Measurements from ENCODE around the gene MMP7.

The MMP7 gene

GRCh38 chr11:102530558-102530957 is at the start of gene MMP7:
Gene MMP7, minus strand, starts transcription at chr11:102530747. Its CDS starts 47 bp downstream, at chr11:102530700.
- DNase-seq (ENCODE audit: low read depth, low spot score) = no peak

- no peak for DNase-seq (ENCODE audit: low read depth, low spot score)
These were observed 47.2 kb upstream of the MMP7 start for GRCh38 chr11:102577723-102578122.

GRCh38 chr11:102577182-102577581 is 46.6 kb upstream of the MMP7 start:
- DNase-seq (ENCODE audit: low read depth, low spot score) = no peak

- no peak for DNase-seq (ENCODE audit: low read depth, low spot score)
These were observed 45.8 kb upstream of the MMP7 start for GRCh38 chr11:102576350-102576749.

- DNase-seq (ENCODE audit: low read depth, low spot score) = no peak
These were observed 44.5 kb upstream of the MMP7 start for GRCh38 chr11:102575012-102575411.

GRCh38 chr11:102573851-102574250 is 43.3 kb upstream of the MMP7 start:
- no peak for DNase-seq (ENCODE audit: low read depth, low spot score)

- no peak for DNase-seq (ENCODE audit: low read depth, low spot score)
These were observed 42.1 kb upstream of the MMP7 start for GRCh38 chr11:102572554-102573220.

GRCh38 chr11:102568851-102569250 is 38.3 kb upstream of the MMP7 start:
- no peak for DNase-seq (ENCODE audit: low read depth, low spot score)

GRCh38 chr11:102566112-102566511 is 35.6 kb upstream of the MMP7 start:
- no peak for DNase-seq (ENCODE audit: low read depth, low spot score)

GRCh38 chr11:102564110-102564509 is 33.6 kb upstream of the MMP7 start:
- DNase-seq (ENCODE audit: low read depth, low spot score) = no peak

- no peak for DNase-seq (ENCODE audit: low read depth, low spot score)
These were observed 31.1 kb upstream of the MMP7 start for GRCh38 chr11:102561636-102562035.

GRCh38 chr11:102560555-102561011 is 30.0 kb upstream of the MMP7 start:
- DNase-seq (ENCODE audit: low read depth, low spot score) = no peak

- no peak for DNase-seq (ENCODE audit: low read depth, low spot score)
These were observed 29.3 kb upstream of the MMP7 start for GRCh38 chr11:102559839-102560238.

GRCh38 chr11:102555091-102555490 is 24.5 kb upstream of the MMP7 start:
- DNase-seq (ENCODE audit: low read depth, low spot score) = no peak

GRCh38 chr11:102553835-102554282 is 23.3 kb upstream of the MMP7 start:
- DNase-seq (ENCODE audit: low read depth, low spot score) = no peak

GRCh38 chr11:102552447-102553194 is 22.1 kb upstream of the MMP7 start:
- no peak for DNase-seq (ENCODE audit: low read depth, low spot score)

- no peak for DNase-seq (ENCODE audit: low read depth, low spot score)
These were observed 21.5 kb upstream of the MMP7 start for GRCh38 chr11:102552020-102552419.

GRCh38 chr11:102551169-102551781 is 20.7 kb upstream of the MMP7 start:
- DNase-seq (ENCODE audit: low read depth, low spot score) = no peak

GRCh38 chr11:102546923-102547471 is 16.4 kb upstream of the MMP7 start:
- no peak for DNase-seq (ENCODE audit: low read depth, low spot score)

GRCh38 chr11:102546427-102546826 is 15.9 kb upstream of the MMP7 start:
- DNase-seq (ENCODE audit: low read depth, low spot score) = no peak

- no peak for DNase-seq (ENCODE audit: low read depth, low spot score)
These were observed 15.2 kb upstream of the MMP7 start for GRCh38 chr11:102545701-102546100.

GRCh38 chr11:102544594-102544993 is 14.0 kb upstream of the MMP7 start:
- DNase-seq (ENCODE audit: low read depth, low spot score) = no peak
